HT-29 (cell line): ENCODE results near the gene MKNK1. TPM values are rescaled to one million over a fixed set of nuclear protein-coding genes. Genes with fewer than 3 reads are reported as not detected.

Experiments
- DNase-seq: peaks from one replicate; pipeline ENCODE4 v3.0.0-alpha.2; 2015; ENCODE audit warnings: low spot score
- total RNA-seq: library from RNA; depleted of rRNA; stranded (reverse); fragments of >200 nt; shearing (Covaris generic); gene quantifications from 2 replicates; pipeline ENCODE4 v1.2.3, GENCODE V29; 2014

The MKNK1 gene
- total RNA-seq, 1 experiment from 2014 or later = 13.5 TPM

DNA sequence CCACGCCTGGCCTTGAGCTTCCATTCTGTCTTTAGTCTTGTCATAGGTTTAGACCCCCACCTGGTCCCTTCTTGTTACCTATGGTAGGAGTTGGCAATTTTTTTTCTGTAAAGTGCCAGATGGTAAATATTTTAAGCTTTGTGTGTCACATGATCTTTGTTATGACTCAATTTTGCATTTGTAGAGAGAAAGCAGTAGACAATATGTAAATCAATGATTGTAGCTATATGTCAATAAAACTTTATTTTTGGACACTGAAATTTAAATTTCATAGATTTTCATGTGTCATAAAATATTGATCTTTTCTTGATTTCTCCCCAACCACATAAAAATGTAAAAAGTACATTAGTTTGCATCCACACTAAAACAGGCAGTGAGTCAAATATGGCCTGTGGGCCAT, 8.0 kb downstream of the MKNK1 start:
- DNase-seq = no peak

DNA sequence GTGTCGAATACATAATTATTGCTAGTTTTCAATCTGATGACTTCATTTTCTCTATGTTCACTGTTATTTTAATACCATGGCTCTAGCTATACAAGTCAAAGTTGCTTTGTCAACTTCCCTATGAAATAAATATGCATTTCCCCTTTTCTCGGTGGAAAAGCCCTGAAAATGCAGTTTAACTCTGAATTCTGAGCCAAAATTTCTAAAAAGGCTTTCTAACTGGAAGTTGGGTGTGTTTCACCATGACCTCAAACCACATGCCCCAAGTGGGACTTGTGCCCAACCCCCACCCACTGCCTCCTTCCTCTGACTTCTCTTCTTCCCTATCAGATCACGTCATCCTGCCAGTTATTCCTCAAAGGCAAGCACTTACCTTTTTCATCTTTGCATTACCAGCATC, 8.9 kb downstream of the MKNK1 start:
- DNase-seq = no peak

DNA sequence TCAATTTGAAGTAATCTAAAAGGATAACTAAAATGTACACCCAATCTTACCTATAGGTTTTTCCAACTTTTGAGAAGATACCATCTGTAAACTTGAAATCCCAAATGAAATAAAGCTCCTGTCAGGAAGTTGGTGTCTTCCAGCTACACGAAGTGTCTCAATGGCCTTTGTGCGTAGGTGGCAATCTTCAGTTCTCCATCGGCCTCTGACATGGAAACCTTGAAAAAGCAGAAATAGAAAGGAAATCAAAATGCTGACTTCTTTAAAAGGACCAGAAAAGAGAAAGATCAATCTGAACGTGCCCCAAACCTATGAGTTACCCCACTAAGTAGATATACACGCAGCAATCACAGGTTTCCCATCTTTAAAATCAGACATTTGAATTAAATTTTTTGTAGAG, 10.0 kb downstream of the MKNK1 start:
- DNase-seq = no peak

DNA sequence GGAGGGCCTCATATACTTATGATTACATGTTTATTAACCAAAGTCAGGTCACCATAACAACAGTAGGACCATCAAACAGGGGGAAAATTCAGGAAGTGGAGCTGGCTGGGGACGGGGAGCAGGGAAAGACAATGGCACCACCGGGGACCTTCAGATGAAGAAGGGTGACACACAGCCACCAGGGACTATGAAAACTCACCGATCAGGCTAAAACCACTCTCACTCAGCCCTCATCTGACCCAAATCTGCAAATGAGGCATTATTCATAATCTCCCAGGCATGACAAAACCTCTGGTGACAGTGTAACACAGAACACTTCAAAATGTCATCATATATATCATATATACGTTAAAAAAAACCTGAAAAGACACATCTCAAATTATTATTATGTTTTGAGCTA, 11.2 kb downstream of the MKNK1 start:
- DNase-seq = no peak

DNA sequence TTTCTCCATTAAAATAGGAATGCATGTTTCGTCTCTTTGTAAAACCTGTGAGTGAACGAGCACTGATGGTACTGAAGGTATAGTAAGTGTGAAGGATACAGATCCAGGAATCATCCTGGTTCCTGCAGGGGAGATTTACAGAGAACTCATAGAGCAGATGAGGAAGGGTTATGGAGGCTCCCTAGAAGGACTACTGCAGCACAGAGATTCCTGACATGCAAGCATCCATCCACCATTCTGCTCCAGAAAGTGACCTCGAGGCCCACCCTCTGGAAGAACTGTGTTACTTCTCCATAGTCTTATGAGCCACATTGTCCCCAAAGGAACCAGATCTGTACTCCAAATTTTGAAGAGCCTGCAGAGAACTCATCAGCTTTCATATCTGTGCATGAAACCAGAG, 14.5 kb downstream of the MKNK1 start:
- no peak for DNase-seq

DNA sequence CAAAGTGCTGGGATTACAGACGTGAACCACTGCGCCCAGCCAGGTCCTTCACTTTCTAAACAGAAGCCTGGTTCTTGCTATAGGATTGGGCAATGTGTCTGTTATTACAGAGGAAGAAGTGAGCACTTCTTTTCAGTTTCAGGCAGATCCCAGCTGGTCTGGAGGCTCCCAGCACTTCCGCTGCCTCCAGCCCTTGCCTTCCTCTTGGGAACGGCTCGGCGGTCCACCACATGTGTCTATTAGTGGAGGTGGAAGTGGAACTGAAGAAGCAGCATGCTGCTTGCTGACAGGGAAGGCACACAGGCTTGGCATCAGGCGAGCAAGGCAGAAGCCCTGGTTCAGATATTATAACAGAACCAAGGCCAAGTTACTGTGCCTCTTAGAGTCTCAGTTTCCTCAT, 17.0 kb downstream of the MKNK1 start:
- DNase-seq = no peak

DNA sequence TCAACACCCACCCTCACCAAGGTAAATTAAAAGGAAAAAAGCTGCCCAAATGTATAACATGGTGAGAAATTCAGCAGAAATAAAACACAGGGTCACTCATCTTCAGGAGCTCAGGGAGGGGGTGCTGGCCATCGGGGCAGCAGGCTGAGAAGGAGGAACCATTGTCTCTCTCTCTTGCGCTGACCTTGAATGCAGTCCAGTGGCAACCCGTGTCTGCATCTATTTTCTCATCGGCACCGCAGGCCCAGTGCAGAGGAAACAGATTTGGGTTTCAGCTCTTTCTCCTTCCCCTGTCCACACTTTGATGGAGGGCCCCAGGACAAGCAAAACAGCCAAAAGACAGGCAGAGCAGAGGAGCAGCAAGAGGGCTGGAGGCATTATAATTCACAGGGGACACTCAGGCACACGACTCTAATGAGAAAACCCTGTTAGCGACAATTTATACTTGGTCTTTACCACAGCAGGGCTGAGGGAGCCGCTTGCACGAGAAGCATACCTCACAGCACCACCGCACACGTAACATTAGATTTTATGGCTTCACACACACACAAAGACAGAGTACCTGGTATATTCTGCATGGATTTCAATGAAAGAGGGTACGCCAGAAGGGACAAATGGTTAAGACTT, 18.6 kb downstream of the MKNK1 start:
- no peak for DNase-seq

DNA sequence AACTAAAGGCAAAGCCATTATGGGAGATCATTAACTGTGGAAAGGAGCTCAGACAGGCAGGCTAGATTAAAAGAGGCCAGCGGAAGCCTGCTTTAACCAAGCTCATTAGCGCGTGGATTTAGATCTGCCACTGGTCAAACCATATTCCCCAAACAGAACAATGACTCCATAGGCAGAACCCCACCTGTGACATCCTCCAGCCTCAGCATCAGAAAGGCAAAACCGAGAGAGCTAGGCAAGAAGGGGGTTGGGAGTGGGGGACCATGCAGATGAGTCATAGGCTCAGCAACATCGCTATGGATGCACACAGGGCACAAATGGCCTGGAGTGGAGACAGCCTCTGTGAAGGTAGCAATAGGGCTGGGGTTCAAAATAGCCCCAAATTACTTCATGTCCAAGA, 20.6 kb downstream of the MKNK1 start:
- no peak for DNase-seq

DNA sequence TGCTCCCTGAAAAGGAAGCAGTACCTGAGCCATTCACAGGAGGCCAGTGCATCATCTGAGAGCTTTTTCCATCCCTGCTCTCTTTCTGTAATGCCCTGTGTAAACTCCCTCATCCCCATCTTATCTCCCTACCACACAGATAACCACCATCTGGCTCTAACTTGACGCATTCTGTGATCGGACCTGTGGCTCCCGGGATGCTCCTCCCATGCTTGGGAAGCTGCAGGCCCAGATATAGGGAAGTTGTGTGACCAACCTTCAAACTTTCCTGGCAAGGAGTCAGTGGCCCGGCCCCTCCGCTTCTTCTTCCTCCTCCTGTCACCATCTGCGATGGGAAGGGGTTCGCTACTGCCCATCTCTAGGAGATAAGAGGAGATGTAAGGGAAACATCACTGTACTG, 21.1 kb downstream of the MKNK1 start:
- DNase-seq = no peak

DNA sequence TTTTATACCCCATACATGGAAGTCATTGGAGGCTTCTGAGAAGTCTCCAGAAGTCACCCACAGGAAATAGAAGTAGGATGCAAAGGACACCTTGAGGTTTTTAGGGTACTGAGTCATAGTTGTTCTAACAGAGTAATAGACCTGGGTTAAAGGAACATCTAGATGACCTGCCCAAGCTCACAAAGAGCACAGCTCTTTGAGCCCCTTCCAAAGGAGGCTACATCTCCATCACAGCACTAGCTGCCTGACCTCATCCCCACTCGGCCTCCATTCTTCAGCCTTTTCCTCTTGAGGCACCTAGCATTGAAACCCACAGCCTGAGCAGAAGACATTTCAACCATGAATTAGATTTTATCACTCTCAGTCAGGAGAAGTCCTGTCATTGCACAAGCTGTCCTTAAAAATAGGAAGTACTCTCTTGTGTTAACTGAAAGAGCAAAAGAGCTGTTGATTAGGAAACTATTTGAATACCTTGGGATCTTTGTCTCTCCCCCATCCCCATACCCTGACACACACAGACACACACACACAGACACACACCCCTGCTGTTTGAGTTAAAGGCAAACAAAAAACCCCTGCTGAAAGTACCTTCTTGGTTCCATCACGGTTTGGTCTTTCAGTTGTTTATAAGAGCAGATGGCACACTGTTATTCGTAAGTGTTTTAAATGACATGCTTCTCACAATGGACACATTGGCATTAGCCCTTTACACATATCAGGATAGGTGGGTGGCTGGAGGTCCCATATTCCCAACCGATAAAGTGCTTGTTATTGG, 22.2 kb downstream of the MKNK1 start:
- no peak for DNase-seq

DNA sequence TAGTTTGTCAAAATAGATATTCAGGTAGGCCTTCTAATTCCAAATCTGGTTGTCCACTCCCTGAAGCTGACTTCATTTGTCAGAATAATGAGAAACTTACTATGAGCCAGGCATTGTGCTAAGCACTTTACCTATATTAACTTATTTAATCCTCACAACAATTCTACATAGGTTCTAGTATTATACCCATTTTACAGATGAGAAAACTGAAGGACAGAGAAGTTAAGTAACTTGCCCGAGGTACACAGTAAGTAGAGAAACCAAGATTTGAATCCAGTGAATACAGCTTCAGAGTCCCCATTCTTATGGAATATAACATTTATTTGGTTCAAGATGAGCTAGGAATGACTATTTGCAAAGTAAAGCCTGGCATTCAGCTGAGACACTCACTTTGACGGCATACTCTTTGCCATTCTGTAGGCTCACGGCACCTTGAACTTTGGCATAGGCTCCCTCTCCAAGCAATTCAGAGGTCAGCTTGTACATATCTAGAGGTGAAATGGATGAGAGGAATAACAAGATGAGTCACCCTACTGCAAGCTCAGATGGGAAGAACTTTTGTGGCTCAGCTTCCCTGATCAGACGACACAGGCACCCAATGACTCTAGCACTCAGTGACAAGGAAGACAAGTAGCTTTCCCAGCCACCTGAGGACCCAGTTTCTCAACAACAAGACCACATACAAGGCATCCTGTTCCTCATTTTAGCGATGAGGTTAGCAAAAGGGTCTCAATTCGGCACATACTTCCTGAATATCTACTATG, 23.7 kb downstream of the MKNK1 start:
- DNase-seq = no peak

DNA sequence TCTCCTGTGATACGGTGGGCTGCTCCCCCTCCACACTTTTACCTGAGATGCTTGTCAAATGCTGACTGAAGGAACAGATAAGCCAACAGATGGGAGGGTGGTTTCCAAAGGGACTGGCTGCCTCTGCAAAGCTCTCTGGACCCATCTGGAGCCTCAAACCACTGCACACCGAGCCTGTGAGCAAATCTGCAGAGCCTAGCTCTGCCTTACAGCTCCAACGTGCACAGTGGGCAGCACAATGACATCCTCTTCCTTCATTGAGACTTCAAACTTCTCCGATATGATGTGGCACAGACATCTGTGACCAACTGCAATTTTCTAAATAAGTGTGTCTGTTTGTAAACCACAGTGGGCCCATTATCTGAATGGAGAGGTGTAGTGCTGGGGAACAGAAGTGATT, 26.4 kb downstream of the MKNK1 start:
- DNase-seq = no peak

DNA sequence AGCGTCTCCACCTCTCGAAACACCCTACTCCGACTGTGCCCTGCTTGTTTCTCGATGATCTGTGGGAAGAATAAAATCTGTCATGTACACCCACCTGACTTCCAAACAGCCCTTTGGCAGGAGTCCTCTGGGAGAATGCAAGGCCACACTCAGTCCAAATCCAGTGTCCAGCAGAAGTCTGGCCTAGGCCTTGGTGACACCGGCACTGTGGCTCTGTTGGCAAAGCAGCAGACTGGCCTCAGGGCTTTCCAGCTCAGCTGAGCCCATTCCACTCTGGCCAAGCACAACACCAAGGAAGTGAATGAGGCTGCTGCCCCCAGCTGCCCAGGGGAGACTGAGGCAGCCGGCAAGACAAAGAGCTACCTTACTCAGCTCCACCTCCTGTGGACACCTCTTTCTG, 27.5 kb downstream of the MKNK1 start:
- DNase-seq = no peak

DNA sequence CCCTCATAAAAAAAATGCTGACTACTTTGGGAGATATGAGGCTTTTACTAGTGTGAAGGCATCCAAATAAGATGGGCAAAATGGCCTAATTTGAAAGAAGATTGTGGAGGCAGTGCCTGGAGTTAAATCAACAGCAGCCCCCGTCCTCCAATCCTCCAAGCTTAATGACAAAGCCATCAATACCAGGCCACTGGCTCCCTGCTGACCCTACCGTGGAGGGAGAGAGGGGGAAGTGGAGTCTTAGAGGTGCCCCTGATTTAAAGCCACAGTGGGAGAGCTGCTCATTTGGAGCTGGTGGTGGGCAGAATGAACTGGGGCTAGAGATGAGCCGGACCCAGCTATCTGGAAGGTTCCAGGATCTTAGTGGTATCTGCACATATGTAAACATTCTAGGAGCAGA, 28.3 kb downstream of the MKNK1 start:
- DNase-seq = no peak

DNA sequence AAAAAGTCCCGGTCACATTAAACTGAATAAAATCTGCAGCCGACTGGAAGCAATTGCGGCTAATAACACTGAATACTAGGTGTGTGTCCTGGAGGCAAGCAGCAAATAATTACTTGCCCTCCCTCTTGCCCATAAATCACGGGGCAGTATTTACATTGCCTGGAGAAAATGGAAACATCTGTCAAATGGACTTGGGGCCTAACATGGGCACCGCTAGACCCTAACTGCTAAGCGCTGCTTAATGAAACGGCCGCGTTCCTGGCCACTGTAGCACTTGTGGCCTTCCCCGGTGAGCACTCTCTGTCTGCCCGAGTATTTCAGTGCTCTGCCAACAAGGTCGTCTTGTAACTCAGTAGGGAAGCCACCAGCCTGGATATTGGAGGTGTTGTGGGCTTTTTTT, 28.8 kb downstream of the MKNK1 start:
- no peak for DNase-seq

DNA sequence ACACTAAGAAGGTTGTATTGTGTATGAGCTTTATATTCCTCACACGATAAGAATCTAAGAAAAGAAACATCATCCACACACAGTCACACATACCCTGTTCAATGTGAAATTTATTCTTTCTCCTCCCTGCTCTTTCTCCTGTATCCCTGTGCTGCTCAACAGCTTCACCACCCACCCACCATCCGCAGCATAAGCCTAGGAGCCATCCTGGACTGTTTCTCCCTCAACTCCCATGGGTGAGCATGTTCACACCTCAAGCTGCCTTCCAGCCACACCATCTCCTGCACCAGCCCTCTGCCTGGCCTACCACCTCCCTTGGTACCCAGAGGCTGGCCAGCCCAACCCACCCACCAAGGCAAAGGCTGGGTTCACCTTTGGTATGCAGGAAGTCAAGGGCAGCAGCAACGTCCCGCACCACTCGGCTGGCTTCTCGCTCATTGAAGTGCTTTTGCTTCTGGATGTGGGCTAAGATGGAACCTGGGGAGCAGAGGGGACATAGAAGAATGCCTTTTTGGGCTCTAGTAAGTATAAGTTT, 32.3 kb downstream of the MKNK1 start:
- no peak for DNase-seq

DNA sequence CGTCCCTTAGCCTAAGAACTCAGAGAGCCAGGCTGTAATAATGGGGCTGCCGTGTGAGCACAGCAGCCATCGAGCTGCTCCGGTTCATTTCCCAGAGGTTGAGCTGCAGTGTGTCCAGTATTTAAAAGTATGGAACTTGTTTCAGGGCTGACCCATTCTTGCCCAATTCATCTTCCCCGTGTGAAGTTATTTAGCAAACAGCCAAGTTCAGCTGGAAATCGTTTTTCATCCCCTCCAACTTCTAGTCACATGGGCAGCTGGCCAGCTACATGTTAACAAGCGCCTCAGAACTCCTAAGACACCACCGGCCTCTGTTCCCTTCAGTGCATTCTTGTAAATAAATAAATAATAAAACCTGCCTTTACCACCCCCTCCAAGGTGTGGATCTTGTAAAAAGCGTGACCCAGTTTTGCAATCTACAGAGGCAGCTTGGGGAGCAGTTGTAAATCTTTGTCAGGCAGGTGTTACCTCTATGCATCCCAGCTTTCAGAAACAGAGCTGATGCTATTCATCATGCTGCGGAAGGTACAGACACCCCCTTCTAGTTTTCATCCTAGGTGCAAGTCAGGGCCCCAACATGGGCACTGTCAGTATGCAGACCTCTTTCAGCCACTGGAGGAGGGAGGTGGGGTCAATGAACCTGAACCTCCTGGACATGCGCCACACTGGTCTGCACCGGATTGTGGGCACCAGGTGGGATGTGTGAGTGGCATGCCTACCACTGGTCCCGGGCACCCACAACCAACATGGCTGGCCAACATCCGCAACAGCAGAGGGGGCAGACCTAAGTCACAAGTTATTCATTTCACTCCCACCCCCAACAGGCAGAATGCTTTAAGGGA, 34.0 kb downstream of the MKNK1 start:
- no peak for DNase-seq

DNA sequence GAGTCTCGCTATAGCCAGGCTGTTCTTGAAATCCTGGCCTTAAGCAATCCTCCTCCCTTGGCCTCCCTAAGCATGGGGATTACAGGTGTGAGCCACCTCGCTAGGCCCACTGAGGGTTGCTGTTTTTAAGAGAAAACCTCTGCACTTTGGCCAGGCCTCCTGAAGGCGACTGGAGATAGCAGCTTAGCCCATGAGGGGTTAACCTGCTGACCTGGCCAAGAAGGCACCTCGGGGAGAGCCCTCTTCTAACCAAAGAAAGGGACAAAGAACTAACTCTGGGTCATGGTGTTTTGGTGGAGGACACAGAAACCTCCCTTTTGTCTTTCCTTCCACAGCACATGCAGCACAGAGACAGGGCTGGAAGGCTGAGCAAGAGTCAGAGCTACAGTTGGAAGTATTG, 35.0 kb downstream of the MKNK1 start:
- no peak for DNase-seq

DNA sequence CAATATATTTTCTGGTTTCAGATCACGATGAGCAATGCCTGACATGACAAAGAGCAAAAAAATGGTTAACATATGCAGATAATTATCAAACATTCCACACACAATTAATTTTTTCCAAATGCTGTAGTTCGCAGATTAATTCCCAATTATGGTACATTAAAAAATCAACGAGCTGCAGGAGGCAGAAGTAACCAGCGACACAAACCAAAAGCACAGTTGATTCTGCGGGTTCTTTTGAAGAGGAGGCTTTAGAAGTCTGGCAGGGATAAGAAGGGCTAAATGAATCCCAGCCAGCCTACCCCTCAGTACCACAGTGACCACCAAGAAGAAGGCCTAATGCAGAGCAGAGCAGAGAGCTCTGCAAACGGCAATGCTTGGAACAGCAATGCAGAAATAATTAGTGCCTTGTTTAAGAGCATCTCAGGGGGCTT, 35.6 kb downstream of the MKNK1 start:
- DNase-seq = no peak

DNA sequence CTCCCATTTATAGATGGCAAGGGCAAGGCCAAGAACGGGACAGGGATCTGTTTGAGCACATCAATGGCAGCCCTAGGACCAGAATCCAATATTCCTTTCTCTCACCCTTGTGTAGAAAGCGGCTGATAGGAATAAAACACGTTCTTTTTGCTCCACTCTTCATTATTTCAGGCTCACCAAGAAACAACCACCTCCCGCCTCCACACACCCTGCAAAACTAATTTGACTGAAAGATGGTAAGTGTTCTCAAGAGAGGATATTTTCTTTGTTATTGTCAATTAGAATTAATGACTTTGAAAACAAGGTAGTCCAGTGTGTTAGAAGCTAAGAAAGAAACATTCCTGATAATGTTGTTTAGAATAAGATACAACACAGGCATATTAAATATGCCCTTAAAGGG, 40.7 kb downstream of the MKNK1 start:
- DNase-seq = no peak

DNA sequence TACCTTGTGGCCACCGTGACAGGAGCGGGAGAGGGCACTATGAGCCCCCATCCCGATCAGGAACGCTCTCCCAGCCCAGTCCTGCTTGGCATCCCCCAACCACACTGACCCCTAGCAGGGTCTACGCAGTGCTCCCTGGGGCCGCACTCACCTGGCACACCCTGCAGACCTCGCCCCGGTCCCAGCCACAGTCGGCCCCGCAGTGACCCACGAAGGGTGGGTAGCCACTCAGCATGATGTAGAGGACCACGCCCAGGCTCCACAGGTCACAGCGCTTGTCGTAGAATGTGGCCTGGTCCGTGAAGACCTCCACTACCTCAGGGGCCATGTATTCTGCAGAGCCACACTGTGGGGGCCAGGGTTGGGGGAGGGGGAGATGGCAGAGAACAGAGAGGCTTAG, 41.6 kb downstream of the MKNK1 start:
- no peak for DNase-seq

DNA sequence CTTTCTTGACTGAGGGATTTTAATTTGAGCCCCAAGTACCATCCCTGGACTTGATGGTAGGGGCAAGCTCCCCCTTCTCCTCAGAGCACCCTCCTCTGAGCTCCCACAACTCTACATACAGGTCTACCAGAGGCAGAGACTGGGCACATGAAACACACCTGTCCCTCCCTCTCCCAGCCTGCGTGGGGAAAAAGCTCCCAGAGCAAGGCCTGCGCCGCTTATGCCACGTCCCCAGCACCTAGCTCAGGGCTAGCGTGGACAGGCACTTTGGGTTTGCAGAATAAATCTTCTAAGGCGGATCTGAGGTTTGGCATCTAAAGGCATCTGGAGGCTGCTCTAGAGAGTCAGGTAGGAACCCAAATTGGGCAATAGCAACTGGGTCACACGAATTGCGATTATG, 45.1 kb downstream of the MKNK1 start:
- no peak for DNase-seq
